ENCODE data around the gene GABARAP.

DNA sequence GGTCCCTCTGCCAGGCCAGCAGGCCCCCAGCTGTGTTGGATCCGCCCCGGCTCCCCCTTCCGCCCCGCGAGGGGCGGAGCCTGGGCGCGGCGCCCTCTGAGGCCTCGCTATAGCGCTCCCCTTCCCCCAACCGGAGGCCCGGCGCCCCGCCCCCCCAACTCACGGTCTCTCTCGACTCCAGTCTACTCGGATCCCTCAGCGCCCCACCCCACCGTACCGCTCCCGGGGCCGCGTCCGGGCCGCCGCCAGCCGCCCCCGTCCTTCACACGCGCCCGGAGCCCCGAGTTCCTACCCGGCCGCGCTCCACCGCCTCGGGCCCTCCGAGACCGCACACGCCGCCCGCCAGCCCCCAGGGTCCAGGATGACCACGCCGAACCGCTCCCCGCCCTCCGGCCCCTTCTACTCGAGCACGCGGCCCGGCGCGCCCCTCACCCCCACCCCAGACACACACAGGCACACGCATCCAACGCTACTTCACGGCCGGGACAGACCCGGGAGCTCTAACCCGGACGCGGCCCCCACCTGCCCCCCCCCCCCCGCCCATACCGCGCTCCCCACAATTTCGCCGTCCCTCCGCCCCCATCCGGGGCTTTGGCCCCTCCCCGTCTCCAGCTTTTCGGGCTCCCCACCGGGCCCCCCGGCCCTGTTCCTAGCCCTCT is 4.4 kb downstream of the GABARAP start:
- TF ChIP-seq, protein P1, sequence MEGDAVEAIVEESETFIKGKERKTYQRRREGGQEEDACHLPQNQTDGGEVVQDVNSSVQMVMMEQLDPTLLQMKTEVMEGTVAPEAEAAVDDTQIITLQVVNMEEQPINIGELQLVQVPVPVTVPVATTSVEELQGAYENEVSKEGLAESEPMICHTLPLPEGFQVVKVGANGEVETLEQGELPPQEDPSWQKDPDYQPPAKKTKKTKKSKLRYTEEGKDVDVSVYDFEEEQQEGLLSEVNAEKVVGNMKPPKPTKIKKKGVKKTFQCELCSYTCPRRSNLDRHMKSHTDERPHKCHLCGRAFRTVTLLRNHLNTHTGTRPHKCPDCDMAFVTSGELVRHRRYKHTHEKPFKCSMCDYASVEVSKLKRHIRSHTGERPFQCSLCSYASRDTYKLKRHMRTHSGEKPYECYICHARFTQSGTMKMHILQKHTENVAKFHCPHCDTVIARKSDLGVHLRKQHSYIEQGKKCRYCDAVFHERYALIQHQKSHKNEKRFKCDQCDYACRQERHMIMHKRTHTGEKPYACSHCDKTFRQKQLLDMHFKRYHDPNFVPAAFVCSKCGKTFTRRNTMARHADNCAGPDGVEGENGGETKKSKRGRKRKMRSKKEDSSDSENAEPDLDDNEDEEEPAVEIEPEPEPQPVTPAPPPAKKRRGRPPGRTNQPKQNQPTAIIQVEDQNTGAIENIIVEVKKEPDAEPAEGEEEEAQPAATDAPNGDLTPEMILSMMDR (IDR thresholded peaks at IDR 0.05; ENCODE audit: poor library complexity, severe bottlenecking): no peak
- TF ChIP-seq POLR2AphosphoS5 (IDR thresholded peaks at IDR 0.05): no peak
- TF ChIP-seq, protein P2, sequence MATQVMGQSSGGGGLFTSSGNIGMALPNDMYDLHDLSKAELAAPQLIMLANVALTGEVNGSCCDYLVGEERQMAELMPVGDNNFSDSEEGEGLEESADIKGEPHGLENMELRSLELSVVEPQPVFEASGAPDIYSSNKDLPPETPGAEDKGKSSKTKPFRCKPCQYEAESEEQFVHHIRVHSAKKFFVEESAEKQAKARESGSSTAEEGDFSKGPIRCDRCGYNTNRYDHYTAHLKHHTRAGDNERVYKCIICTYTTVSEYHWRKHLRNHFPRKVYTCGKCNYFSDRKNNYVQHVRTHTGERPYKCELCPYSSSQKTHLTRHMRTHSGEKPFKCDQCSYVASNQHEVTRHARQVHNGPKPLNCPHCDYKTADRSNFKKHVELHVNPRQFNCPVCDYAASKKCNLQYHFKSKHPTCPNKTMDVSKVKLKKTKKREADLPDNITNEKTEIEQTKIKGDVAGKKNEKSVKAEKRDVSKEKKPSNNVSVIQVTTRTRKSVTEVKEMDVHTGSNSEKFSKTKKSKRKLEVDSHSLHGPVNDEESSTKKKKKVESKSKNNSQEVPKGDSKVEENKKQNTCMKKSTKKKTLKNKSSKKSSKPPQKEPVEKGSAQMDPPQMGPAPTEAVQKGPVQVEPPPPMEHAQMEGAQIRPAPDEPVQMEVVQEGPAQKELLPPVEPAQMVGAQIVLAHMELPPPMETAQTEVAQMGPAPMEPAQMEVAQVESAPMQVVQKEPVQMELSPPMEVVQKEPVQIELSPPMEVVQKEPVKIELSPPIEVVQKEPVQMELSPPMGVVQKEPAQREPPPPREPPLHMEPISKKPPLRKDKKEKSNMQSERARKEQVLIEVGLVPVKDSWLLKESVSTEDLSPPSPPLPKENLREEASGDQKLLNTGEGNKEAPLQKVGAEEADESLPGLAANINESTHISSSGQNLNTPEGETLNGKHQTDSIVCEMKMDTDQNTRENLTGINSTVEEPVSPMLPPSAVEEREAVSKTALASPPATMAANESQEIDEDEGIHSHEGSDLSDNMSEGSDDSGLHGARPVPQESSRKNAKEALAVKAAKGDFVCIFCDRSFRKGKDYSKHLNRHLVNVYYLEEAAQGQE (IDR thresholded peaks at IDR 0.05; ENCODE audit: borderline replicate concordance): no peak
- no peak for TF ChIP-seq EZH2 (IDR thresholded peaks at IDR 0.05; ENCODE audit: borderline replicate concordance, insufficient read depth, low read length, poor library complexity, severe bottlenecking)
- no peak for TF ChIP-seq EP300 (conservative IDR thresholded peaks at IDR 0.05; ENCODE audit: poor library complexity, severe bottlenecking)
- no peak for TF ChIP-seq RAD21 (conservative IDR thresholded peaks at IDR 0.05)
- TF ChIP-seq SMC3 (conservative IDR thresholded peaks at IDR 0.05; ENCODE audit: poor library complexity): no peak
